HEK293T (cell line): ENCODE measurements around the gene CRIP1.
A peak's percentile ranks its signal among the peaks of the same experiment; 100 is the strongest.

Experiments
- ARNT ChIP-seq: fragments of 450-650 bp; IDR thresholded peaks from 2 replicates; pipeline ENCODE4 v1.6.1; 2017; ENCODE audit warnings: mild to moderate bottlenecking
- BHLHE40 ChIP-seq: fragments of 450-650 bp; IDR thresholded peaks from 2 replicates; pipeline ENCODE4 v1.6.1; 2016; ENCODE audit warnings: mild to moderate bottlenecking, moderate library complexity, borderline replicate concordance
- ELF4 ChIP-seq: fragments of 450-650 bp; IDR thresholded peaks from 2 replicates; pipeline ENCODE4 v1.6.1; 2017; ENCODE audit warnings: antibody characterized with exemption
- FOXK2 ChIP-seq: fragments of 450-650 bp; IDR thresholded peaks from 2 replicates; pipeline ENCODE4 v1.6.1; 2016; ENCODE audit warnings: mild to moderate bottlenecking
- FOXM1 ChIP-seq: fragments of 450-650 bp; IDR thresholded peaks from 2 replicates; pipeline ENCODE4 v1.6.1; 2017; ENCODE audit warnings: mild to moderate bottlenecking, borderline replicate concordance
- L3MBTL2 ChIP-seq: fragments of 450-650 bp; conservative IDR thresholded peaks from 2 replicates; pipeline ENCODE4 v1.6.1; 2016; ENCODE audit warnings: mild to moderate bottlenecking
- LEF1 ChIP-seq: fragments of 450-650 bp; IDR thresholded peaks from 2 replicates; pipeline ENCODE4 v1.6.1; 2017; ENCODE audit warnings: mild to moderate bottlenecking, borderline replicate concordance
- NFRKB ChIP-seq: fragments of 450-650 bp; IDR thresholded peaks from 2 replicates; pipeline ENCODE4 v1.6.1; 2016; ENCODE audit warnings: mild to moderate bottlenecking, moderate library complexity
- PKNOX1 ChIP-seq: fragments of 450-650 bp; IDR thresholded peaks from 2 replicates; pipeline ENCODE4 v1.6.1; 2016
- SP1 ChIP-seq: fragments of 450-650 bp; IDR thresholded peaks from 2 replicates; pipeline ENCODE4 v1.6.1; 2017
- SUZ12 ChIP-seq: fragments of 450-650 bp; IDR thresholded peaks from 2 replicates; pipeline ENCODE4 v1.6.1; 2016; ENCODE audit warnings: mild to moderate bottlenecking
- TARDBP ChIP-seq: fragments of 450-650 bp; IDR thresholded peaks from 2 replicates; pipeline ENCODE4 v1.6.1; 2016

- TF ChIP-seq SP1 (no peak), L3MBTL2 (0 out of 2 replicates have a peak, but pooled peaks have one; percentile 18), SUZ12 (no peak), ARNT (no peak), ELF4 (no peak), LEF1 (no peak), NFRKB (no peak), FOXK2 (no peak), TARDBP (no peak), BHLHE40 (no peak), PKNOX1 (no peak), FOXM1 (no peak)
Measured at GRCh38 chr14:105519946-105520698, 33.4 kb downstream of the CRIP1 start.
